Upper lobe of left lung (tissue), 6 donors: ENCODE measurements around the gene ARHGEF38. TPM values are rescaled to one million over a fixed set of nuclear protein-coding genes. Genes with fewer than 3 reads are reported as not detected.
A peak's percentile ranks its signal among the peaks of the same experiment; 100 is the strongest.

Experiments
- ATAC-seq, 2 donors: fragments of 200-7000 bp; cut with Tn5 transposase; one replicate each; pipeline ENCODE4 v1.9.1; 2022; ENCODE audit warnings: mild to moderate bottlenecking in 2 of 2, moderate library complexity in 2 of 2; ENCODE audit not compliant: low FRiP score in 2 of 2
- DNase-seq, 2 donors: peaks; one replicate each; pipeline ENCODE4 v3.0.0-alpha.2; 2019 to 2020
- H3K27ac ChIP-seq, 4 donors: fragments of 200-600 bp; sonication (generic); one replicate each; pipeline ENCODE4 v1.5.1; 2016 to 2019
- H3K27me3 ChIP-seq, 4 donors: fragments of 200-600 bp; sonication (generic); one replicate each; pipeline ENCODE4 v1.5.1; 2017 to 2019
- H3K36me3 ChIP-seq, 4 donors: fragments of 200-600 bp; sonication (generic); one replicate each; pipeline ENCODE4 v1.5.1; 2016 to 2019
- H3K4me1 ChIP-seq, 4 donors: fragments of 200-600 bp; sonication (generic); one replicate each; pipeline ENCODE4 v1.5.1; 2018 to 2019
- H3K4me3 ChIP-seq, 4 donors: fragments of 200-600 bp; sonication (generic); one replicate each; pipeline ENCODE4 v1.5.1; 2017 to 2019; ENCODE audit warnings: mild to moderate bottlenecking in 2 of 4, moderate library complexity in 1 of 4
- H3K9me3 ChIP-seq, 4 donors: fragments of 200-600 bp; sonication (generic); one replicate each; pipeline ENCODE4 v1.5.1; 2018 to 2019
- EP300 ChIP-seq, 4 donors: sonication (generic); formaldehyde crosslinking; IDR thresholded peaks; one replicate each; pipeline ENCODE4 v1.5.1; 2017; ENCODE audit warnings: antibody characterized with exemption in 4 of 4, control low read depth in 2 of 4
- POLR2A ChIP-seq, 4 donors: fragments of 450-650 bp; IDR thresholded peaks; one replicate each; pipeline ENCODE4 v1.5.1; 2016 to 2017; ENCODE audit warnings: antibody characterized with exemption in 4 of 4, mild to moderate bottlenecking in 2 of 4
- POLR2AphosphoS5 ChIP-seq, 2 donors: sonication (generic); formaldehyde crosslinking; IDR thresholded peaks; one replicate each; pipeline ENCODE4 v1.5.1; 2017; ENCODE audit warnings: antibody characterized with exemption in 2 of 2
- WGBS, 2 donors: methylation state at CpG; one replicate each; pipeline ENCODE4 v1.1.5; 2017 to 2018; 5-methylcytosine and 5-hydroxymethylcytosine counted together
- total RNA-seq, 6 donors: library from RNA; depleted of rRNA in 4 of 6; stranded (reverse); fragments of >200 nt in 4 of 6; gene quantifications; one replicate each; pipeline versions ENCODE4 v1.1.0 to v1.2.1, GENCODE V29; 2016 to 2021
- TF ChIP-seq, protein P1 (sequence below), 6 experiments: fragments of 450-650 bp in 4 of 6; fragments of 200-600 bp in 2 of 6; sonication (generic) in 2 of 6; IDR thresholded peaks; one replicate each; pipeline ENCODE4 v1.5.1; 2016 to 2019; ENCODE audit warnings: antibody characterized with exemption in 6 of 6
- donor health status: DM: no; HTN: no; CAD: no; lungs with moderate emphysema.
- donor health status: DM: no; HTN: yes; CAD: no; lungs with severe emphysema.

ARHGEF38 gene
- total RNA-seq, 6 donors from 2014 or later = 5.9 to 35.4 (median 19.6) TPM

GRCh38 chr4:105613306-105613705 is 60.9 kb downstream of the ARHGEF38 start:
- ATAC-seq (no peak), DNase-seq (peak in 1 of 2 donors; percentile 27)
- Histone ChIP-seq H3K27ac (no peak overlapping the region), H3K9me3 (no peaks in the 10 kb centered on the region), H3K4me3 (no peak overlapping the region), H3K27me3 (no peaks in the 10 kb centered on the region), H3K36me3 (no peaks in the 10 kb centered on the region), H3K4me1 (peaks cover 0 to 6% (median 0%) of the 10 kb centered on the region in 4 donors)
- TF ChIP-seq POLR2A (IDR thresholded peaks at IDR 0.05) (no peak), POLR2AphosphoS5 (IDR thresholded peaks at IDR 0.05) (no peak), EP300 (IDR thresholded peaks at IDR 0.05) (no peak)
- TF ChIP-seq, protein P1, sequence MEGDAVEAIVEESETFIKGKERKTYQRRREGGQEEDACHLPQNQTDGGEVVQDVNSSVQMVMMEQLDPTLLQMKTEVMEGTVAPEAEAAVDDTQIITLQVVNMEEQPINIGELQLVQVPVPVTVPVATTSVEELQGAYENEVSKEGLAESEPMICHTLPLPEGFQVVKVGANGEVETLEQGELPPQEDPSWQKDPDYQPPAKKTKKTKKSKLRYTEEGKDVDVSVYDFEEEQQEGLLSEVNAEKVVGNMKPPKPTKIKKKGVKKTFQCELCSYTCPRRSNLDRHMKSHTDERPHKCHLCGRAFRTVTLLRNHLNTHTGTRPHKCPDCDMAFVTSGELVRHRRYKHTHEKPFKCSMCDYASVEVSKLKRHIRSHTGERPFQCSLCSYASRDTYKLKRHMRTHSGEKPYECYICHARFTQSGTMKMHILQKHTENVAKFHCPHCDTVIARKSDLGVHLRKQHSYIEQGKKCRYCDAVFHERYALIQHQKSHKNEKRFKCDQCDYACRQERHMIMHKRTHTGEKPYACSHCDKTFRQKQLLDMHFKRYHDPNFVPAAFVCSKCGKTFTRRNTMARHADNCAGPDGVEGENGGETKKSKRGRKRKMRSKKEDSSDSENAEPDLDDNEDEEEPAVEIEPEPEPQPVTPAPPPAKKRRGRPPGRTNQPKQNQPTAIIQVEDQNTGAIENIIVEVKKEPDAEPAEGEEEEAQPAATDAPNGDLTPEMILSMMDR (IDR thresholded peaks at IDR 0.05) = no peak
- 17 to 35% methylated on average over 4 of the region's 4 CpGs for WGBS, 2 donors

DNA sequence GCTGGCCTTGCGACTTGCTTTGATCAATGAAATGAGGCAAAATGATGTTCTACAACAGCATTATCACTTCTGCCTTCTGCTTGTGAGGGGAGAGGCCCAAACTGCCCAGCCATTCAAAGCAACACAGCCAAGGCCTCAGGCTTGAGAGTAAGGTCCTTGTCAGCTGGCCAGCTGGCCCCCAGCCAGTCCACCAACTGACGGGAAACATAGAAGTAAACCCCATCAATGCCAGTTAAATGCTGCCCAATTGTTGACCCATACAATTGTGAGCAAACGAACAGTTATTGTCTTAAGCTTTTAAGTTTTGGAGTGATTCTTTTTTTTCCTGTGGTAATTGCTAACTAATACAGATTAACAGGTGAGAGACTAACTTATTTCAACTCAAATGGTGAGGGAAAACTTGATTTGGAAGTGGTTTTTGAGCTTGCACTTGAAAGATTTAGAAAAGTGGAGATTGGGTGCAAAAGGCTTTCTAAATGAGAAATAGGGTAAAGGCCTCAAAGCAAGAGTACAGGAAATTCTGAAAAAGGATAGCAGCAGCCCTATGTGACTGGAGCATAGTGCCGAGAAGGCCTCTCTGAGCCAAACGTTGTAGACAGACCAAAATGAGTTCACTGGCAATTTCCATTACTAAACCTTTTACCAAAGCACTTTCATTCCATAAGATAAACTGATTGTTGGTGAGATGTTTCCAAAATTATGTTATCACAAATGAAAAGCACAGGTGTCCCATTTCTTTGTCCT is 66.9 kb downstream of the ARHGEF38 start:
- Histone ChIP-seq H3K27ac (peak overlapping the region in 3 of 4 donors; percentile 4 to 69 (median 55)), H3K36me3 (no peaks in the 10 kb centered on the region), H3K4me3 (no peak overlapping the region), H3K9me3 (no peaks in the 10 kb centered on the region), H3K4me1 (peaks cover 6 to 19% (median 13%) of the 10 kb centered on the region in 4 donors), H3K27me3 (no peaks in the 10 kb centered on the region)
- ATAC-seq (peak; percentile 49 to 59), DNase-seq (peak; percentile 53 to 90)
- TF ChIP-seq EP300 (IDR thresholded peaks at IDR 0.05) (peak in 3 of 4 donors; percentile 59 to 94 (median 65)), POLR2AphosphoS5 (IDR thresholded peaks at IDR 0.05) (peak; percentile 74 to 75), POLR2A (IDR thresholded peaks at IDR 0.05) (no peak)
- TF ChIP-seq, protein P1 (IDR thresholded peaks at IDR 0.05) = no peak
- WGBS, 2 donors = 35% methylated on average over 5 of the region's 5 CpGs

- Histone ChIP-seq H3K27ac (peak overlapping the region in 2 of 4 donors; percentile 23 to 69), H3K9me3 (no peaks in the 10 kb centered on the region), H3K36me3 (no peaks in the 10 kb centered on the region), H3K27me3 (no peaks in the 10 kb centered on the region), H3K4me3 (no peak overlapping the region), H3K4me1 (peaks cover 6 to 25% (median 15%) of the 10 kb centered on the region in 4 donors)
- TF ChIP-seq EP300 (IDR thresholded peaks at IDR 0.05) = peak in 1 of 4 donors; percentile 36
- TF ChIP-seq, protein P1 (IDR thresholded peaks at IDR 0.05) = no peak
- TF ChIP-seq POLR2A (IDR thresholded peaks at IDR 0.05) = no peak
- TF ChIP-seq POLR2AphosphoS5 (IDR thresholded peaks at IDR 0.05) = peak in 1 of 2 donors; percentile 24
- no peak for ATAC-seq
- DNase-seq = peak in 1 of 2 donors; percentile 62
- 53 to 61% methylated on average over 1 of the region's 1 CpG for WGBS, 2 donors
Measured at GRCh38 chr4:105620640-105621323, 68.4 kb downstream of the ARHGEF38 start.

DNA sequence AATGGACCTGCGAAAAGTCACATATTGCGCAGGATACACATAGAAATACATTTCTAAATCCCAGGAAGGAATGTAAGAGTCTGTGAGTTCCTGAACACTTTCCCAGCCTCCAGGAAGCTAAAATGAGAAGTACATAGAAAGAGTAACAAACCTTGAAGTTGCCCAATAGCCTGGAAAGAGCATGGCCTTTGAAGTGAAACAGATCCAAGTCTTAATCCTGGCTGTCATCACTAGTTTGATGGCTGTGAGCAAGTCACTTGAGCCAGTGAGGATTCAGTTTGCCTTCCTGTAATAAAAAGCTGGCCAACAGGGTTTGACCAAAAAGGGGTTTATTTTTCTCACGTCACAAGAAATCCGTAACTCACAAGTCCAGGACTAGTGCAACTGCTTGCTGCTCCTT is 69.8 kb downstream of the ARHGEF38 start:
- Histone ChIP-seq H3K4me1 (peaks cover 6 to 25% (median 15%) of the 10 kb centered on the region in 4 donors), H3K27me3 (no peaks in the 10 kb centered on the region), H3K9me3 (no peaks in the 10 kb centered on the region), H3K4me3 (no peak overlapping the region), H3K27ac (peak overlapping the region in 2 of 4 donors; percentile 18 to 32), H3K36me3 (no peaks in the 10 kb centered on the region)
- DNase-seq (peak in 1 of 2 donors; percentile 24), ATAC-seq (no peak)
- 71 to 81% methylated on average over 4 of the region's 4 CpGs for WGBS, 2 donors
- TF ChIP-seq POLR2AphosphoS5 (IDR thresholded peaks at IDR 0.05) = no peak
- peak in 1 of 4 donors; percentile 10 for TF ChIP-seq EP300 (IDR thresholded peaks at IDR 0.05)

- WGBS, 2 donors = 94 to 95% methylated on average over 4 of the region's 4 CpGs
- ATAC-seq = no peak
- no peak for TF ChIP-seq POLR2AphosphoS5 (IDR thresholded peaks at IDR 0.05)
- no peak for TF ChIP-seq EP300 (IDR thresholded peaks at IDR 0.05)
- TF ChIP-seq POLR2A (IDR thresholded peaks at IDR 0.05) = no peak
- TF ChIP-seq, protein P1 (IDR thresholded peaks at IDR 0.05) = no peak
Measured at GRCh38 chr4:105623099-105623498, 70.7 kb downstream of the ARHGEF38 start.

More at GRCh38 chr4:105623099-105623498, 70.7 kb downstream of the ARHGEF38 start:
- no peaks in the 10 kb centered on the region for H3K36me3 ChIP-seq
- DNase-seq = no peak
- no peaks in the 10 kb centered on the region for H3K9me3 ChIP-seq
- H3K4me1 ChIP-seq = peaks cover 6 to 25% (median 15%) of the 10 kb centered on the region in 4 donors
- H3K4me3 ChIP-seq = no peak overlapping the region
- H3K27ac ChIP-seq = no peak overlapping the region
- H3K27me3 ChIP-seq = no peaks in the 10 kb centered on the region
